HCT116 (cell line): Measurements from ENCODE around the gene SGF29. TPM values are rescaled to one million over a fixed set of nuclear protein-coding genes. Genes with fewer than 3 reads are reported as not detected.

Experiments used
- ATAC-seq: fragments of 200-7000 bp; cut with Tn5 transposase; 2 replicates; pipeline ENCODE4 v1.9.1; 2020; ENCODE audit warnings: mild to moderate bottlenecking, moderate library complexity
- BruUV-seq: library from RNA; stranded (reverse); fragments of 400-500 nt; replicated peaks from 2 replicates; lab custom pipeline; 2021; lab: Mats Ljungman, UMichigan
- CTCF ChIA-PET: fragments of 300-600 bp; sonication (Branson Sonifier 250); formaldehyde crosslinking; loops from one replicate; lab custom pipeline; 2021; ENCODE audit warnings: antibody characterized with exemption; lab: Charles Lee
- POLR2A ChIA-PET: fragments of 300-600, 350-600 bp; sonication (Branson Sonifier 250); formaldehyde crosslinking; loops from one replicate; lab custom pipeline; 2021; ENCODE audit warnings: antibody characterized with exemption; lab: Charles Lee
- RAD21 ChIA-PET, 2 experiments: fragments of 300-600 bp; sonication (Branson Sonifier 250); formaldehyde crosslinking; loops; one replicate each; lab custom pipeline; 2023; ENCODE audit warnings: low total read pairs in 2 of 2; ENCODE audit not compliant: uncharacterized antibody in 2 of 2, unreplicated experiment in 2 of 2, low non-redundant PET in 1 of 2; lab: Charles Lee
- DNase-seq: peaks from one replicate; pipeline ENCODE4 v3.0.0-alpha.2; 2010; ENCODE audit warnings: low read depth, low spot score
- H2AFZ ChIP-seq: fragments of 200-600 bp; shearing (Covaris generic), sonication (generic); 2 replicates; pipeline ENCODE4 v1.6.1; 2017; ENCODE audit warnings: low read depth, mixed run types, mixed read lengths, antibody characterized with exemption, low read length; ENCODE audit not compliant: poor library complexity, severe bottlenecking
- H3K27ac ChIP-seq: 2 replicates; pipeline ENCODE4 v1.5.1; 2012; ENCODE audit warnings: low read depth, low read length
- H3K27me3 ChIP-seq: fragments of 200-600 bp; sonication (generic); 2 replicates; pipeline ENCODE4 v1.6.1; 2016; ENCODE audit warnings: mixed run types, low read length, mixed read lengths; ENCODE audit not compliant: insufficient read depth
- H3K36me3 ChIP-seq, 2 experiments: fragments of 200-500 bp in 1 of 2; fragments of 200-600 bp in 1 of 2; sonication (Bioruptor generic) in 1 of 2; sonication (generic) in 1 of 2; 2 replicates each; pipeline versions ENCODE4 v1.5.1 to v1.6.1; 2014 to 2016; ENCODE audit warnings: low read length in 2 of 2, inconsistent platforms in 1 of 2, mixed read lengths in 1 of 2, mixed run types in 1 of 2; ENCODE audit not compliant: insufficient read depth in 2 of 2, control insufficient read depth in 1 of 2
- H3K4me1 ChIP-seq, 2 experiments: fragments of 200-600 bp in 1 of 2; sonication (generic) in 1 of 2; 2 replicates each; pipeline versions ENCODE4 v1.5.1 to v1.6.1; 2012 to 2017; ENCODE audit warnings: low read length in 2 of 2, inconsistent platforms in 1 of 2, mild to moderate bottlenecking in 1 of 2, mixed read lengths in 1 of 2, mixed run types in 1 of 2, moderate library complexity in 1 of 2; ENCODE audit not compliant: insufficient read depth in 2 of 2, control insufficient read depth in 1 of 2
- H3K4me2 ChIP-seq: fragments of 200-600 bp; sonication (generic); 2 replicates; pipeline ENCODE4 v1.6.1; 2017; ENCODE audit warnings: mixed run types, low read length, mixed read lengths
- H3K4me3 ChIP-seq, 2 experiments: fragments of 200-600 bp in 1 of 2; sonication (generic) in 1 of 2; replicated peaks in 1 of 2; 2 replicates each; pipeline ENCODE4 v1.5.1; 2011 to 2016; ENCODE audit warnings: low read length in 2 of 2, control low read depth in 1 of 2, low read depth in 1 of 2, mild to moderate bottlenecking in 1 of 2, mixed read lengths in 1 of 2, mixed run types in 1 of 2
- H3K79me2 ChIP-seq: fragments of 200-600 bp; sonication (generic); 2 replicates; pipeline ENCODE4 v1.6.1; 2017; ENCODE audit warnings: mild to moderate bottlenecking, mixed run types, low read length, moderate library complexity, mixed read lengths; ENCODE audit not compliant: insufficient read depth
- H3K9ac ChIP-seq: fragments of 200-600 bp; sonication (generic); 2 replicates; pipeline ENCODE4 v1.6.1; 2016; ENCODE audit warnings: low read length, mixed read lengths
- H3K9me2 ChIP-seq: fragments of 200-600 bp; sonication (generic), shearing (Covaris generic); 2 replicates; pipeline ENCODE4 v1.6.1; 2017; ENCODE audit warnings: mixed run types, mild to moderate bottlenecking, moderate library complexity; ENCODE audit not compliant: insufficient read depth
- H3K9me3 ChIP-seq, 2 experiments: fragments of 200-500 bp in 1 of 2; fragments of 200-600 bp in 1 of 2; sonication (Bioruptor generic) in 1 of 2; sonication (generic) in 1 of 2; 2 replicates each; pipeline ENCODE4 v1.6.1; 2014 to 2017; ENCODE audit warnings: low read length in 2 of 2, mixed read lengths in 2 of 2, inconsistent platforms in 1 of 2, low read depth in 1 of 2, mild to moderate bottlenecking in 1 of 2, mixed run types in 1 of 2, moderate library complexity in 1 of 2; ENCODE audit not compliant: control insufficient read depth in 1 of 2, insufficient read depth in 1 of 2
- H4K20me1 ChIP-seq: fragments of 200-600 bp; sonication (generic), shearing (Covaris generic); 2 replicates; pipeline ENCODE4 v1.6.1; 2017; ENCODE audit warnings: mixed run types, mild to moderate bottlenecking, moderate library complexity; ENCODE audit not compliant: insufficient read depth
- CBX3 ChIP-seq: IDR thresholded peaks from 2 replicates; pipeline ENCODE4 v1.6.1; 2012; ENCODE audit warnings: low read depth
- ELF1 ChIP-seq: IDR thresholded peaks from 2 replicates; pipeline ENCODE4 v1.6.1; 2012; ENCODE audit warnings: low read depth, borderline replicate concordance
- EZH2 ChIP-seq: fragments of 200-600 bp; sonication (generic); IDR thresholded peaks from 2 replicates; pipeline ENCODE4 v1.6.1; 2017; ENCODE audit warnings: antibody characterized with exemption, mixed run types
- EZH2phosphoT487 ChIP-seq: fragments of 200-600 bp; IDR thresholded peaks from 2 replicates; pipeline ENCODE4 v1.6.1; 2018; ENCODE audit warnings: antibody characterized with exemption, borderline replicate concordance
- JUND ChIP-seq: IDR thresholded peaks from 2 replicates; pipeline ENCODE4 v1.6.1; 2012
- POLR2A ChIP-seq: IDR thresholded peaks from 2 replicates; pipeline ENCODE4 v1.7.0; 2011; ENCODE audit warnings: borderline replicate concordance; ENCODE audit not compliant: insufficient read depth, insufficient read length; ENCODE audit errors: extremely low read depth
- YY1 ChIP-seq: IDR thresholded peaks from 2 replicates; pipeline ENCODE4 v1.6.1; 2011; ENCODE audit warnings: low read length, low read depth, moderate library complexity, mild to moderate bottlenecking; ENCODE audit not compliant: insufficient replicate concordance; ENCODE audit errors: extremely low read depth
- ZBTB33 ChIP-seq: IDR thresholded peaks from 2 replicates; pipeline ENCODE4 v1.6.1; 2011; ENCODE audit warnings: mild to moderate bottlenecking, low read length, moderate library complexity; ENCODE audit not compliant: insufficient replicate concordance; ENCODE audit errors: extremely low read depth
- ZNF274 ChIP-seq: fragments of 200-500 bp; sonication (Bioruptor generic); IDR thresholded peaks from 2 replicates; pipeline ENCODE4 v1.6.1; 2014; ENCODE audit warnings: mild to moderate bottlenecking, low read depth, low read length, inconsistent platforms
- intact Hi-C: fragments of 100-400 bp; cut with micrococcal nuclease; formaldehyde crosslinking; loops from 2 replicates; pipeline ENCODE4 v1.10.0; 2022
- total RNA-seq: library from RNA; stranded (reverse); gene quantifications from one replicate; pipeline ENCODE4 v1.2.1, GENCODE V29; 2021; ENCODE audit not compliant: unreplicated experiment

Gene SGF29
- total RNA-seq, 1 experiment from 2014 or later = 19.7 TPM

- Histone ChIP-seq H3K27me3 (no peaks in the 10 kb centered on the region), H4K20me1 (no peaks in the 10 kb centered on the region), H3K27ac (no peak overlapping the region), H3K9ac (no peak overlapping the region), H3K79me2 (peaks cover 6% of the 10 kb centered on the region; the same call in 1 of the 2 replicates), H3K4me1 (peaks cover 5 to 17% of the 10 kb centered on the region in 2 experiments; a peak in 3 of 4 replicates), H2AFZ (no peak overlapping the region), H3K36me3 (no peaks in the 10 kb centered on the region; a peak in 1 of 4 replicates), H3K9me3 (no peaks in the 10 kb centered on the region), H3K9me2 (no peaks in the 10 kb centered on the region)
- ChIA-PET RAD21 (no interaction called here), POLR2A (no interaction called here)
- no TSS peak for BruUV-seq
- intact Hi-C loops = no loop called here
- DNase-seq = no peak
- TF ChIP-seq YY1 (no peak), ZNF274 (no peak), POLR2A (no peak), ZBTB33 (no peak), EZH2phosphoT487 (no peak)
- TF ChIP-seq, all 23 proteins: peak for 0
- Histone ChIP-seq H3K4me2 (no peak overlapping the region), H3K4me3 (no peak overlapping the region)
- ATAC-seq = no peak
- CTCF ChIA-PET = no interaction called here
These were observed 3.2 kb downstream of the SGF29 start for GRCh38 chr16:28556914-28557320.

- H3K9me3 ChIP-seq = no peaks in the 10 kb centered on the region
- intact Hi-C loops = no loop called here
- TF ChIP-seq EZH2 = no peak
- TF ChIP-seq JUND = no peak
- TF ChIP-seq CBX3 = no peak
- no peak for TF ChIP-seq ELF1
- TF ChIP-seq, all 23 proteins: peak for 0
- ChIA-PET RAD21 (no interaction called here), POLR2A (no interaction called here), CTCF (no interaction called here)
- no peaks in the 10 kb centered on the region for H3K27me3 ChIP-seq
- H3K9me2 ChIP-seq = no peaks in the 10 kb centered on the region
- no peak overlapping the region for H3K27ac ChIP-seq
- DNase-seq (no peak), ATAC-seq (no peak)
- no peak overlapping the region for H3K9ac ChIP-seq
- no peak overlapping the region for H2AFZ ChIP-seq
- no peak overlapping the region for H3K4me2 ChIP-seq
- no peaks in the 10 kb centered on the region; a peak in 1 of 4 replicates for H3K36me3 ChIP-seq
- H3K4me1 ChIP-seq = peaks cover 5 to 13% of the 10 kb centered on the region in 2 experiments; a peak in 3 of 4 replicates
- peaks cover 6% of the 10 kb centered on the region; the same call in 1 of the 2 replicates for H3K79me2 ChIP-seq
- BruUV-seq = no TSS peak
- no peak overlapping the region for H3K4me3 ChIP-seq
- no peaks in the 10 kb centered on the region for H4K20me1 ChIP-seq
These were observed 4.7 kb downstream of the SGF29 start for GRCh38 chr16:28558456-28558855.
